HG03103 (cell line): ENCODE data around the gene LGMN.

Experiments used
- ATAC-seq: cut with Tn5 transposase; IDR thresholded peaks from one replicate; pipeline ENCODE4 v1.9.1; 2021; ENCODE audit warnings: low read depth; ENCODE audit not compliant: unreplicated experiment

LGMN gene

GRCh38 chr14:92702441-92702918 is 45.9 kb downstream of the LGMN start:
- ATAC-seq, result no peak

- no peak for ATAC-seq
These were observed 46.6 kb downstream of the LGMN start for GRCh38 chr14:92701826-92702225.

- no peak for ATAC-seq
These were observed 50.0 kb downstream of the LGMN start for GRCh38 chr14:92698393-92698792.

- ATAC-seq, result no peak
These were observed 52.1 kb downstream of the LGMN start for GRCh38 chr14:92696366-92696765.

GRCh38 chr14:92695562-92695961 is 52.9 kb downstream of the LGMN start:
- no peak for ATAC-seq

DNA sequence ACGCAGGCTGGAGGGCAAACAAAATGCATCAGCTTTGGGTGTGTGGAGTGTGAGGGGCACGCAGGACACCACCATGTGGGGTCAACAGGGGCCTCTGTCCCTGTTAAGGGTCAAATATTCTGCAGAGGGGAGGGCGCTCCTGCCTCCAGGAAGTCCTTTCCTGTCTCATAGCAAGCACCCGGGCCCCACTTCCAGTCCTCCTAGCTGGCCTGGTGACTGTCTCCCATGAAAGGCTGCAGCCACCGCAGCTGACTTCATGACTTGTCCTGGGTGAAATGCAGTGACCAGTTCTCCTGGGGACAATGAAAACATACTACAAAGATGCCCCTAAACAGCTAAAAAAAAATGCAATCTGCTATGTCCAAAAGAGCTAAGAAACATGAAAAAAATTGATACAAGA is 53.6 kb downstream of the LGMN start:
- no peak for ATAC-seq

DNA sequence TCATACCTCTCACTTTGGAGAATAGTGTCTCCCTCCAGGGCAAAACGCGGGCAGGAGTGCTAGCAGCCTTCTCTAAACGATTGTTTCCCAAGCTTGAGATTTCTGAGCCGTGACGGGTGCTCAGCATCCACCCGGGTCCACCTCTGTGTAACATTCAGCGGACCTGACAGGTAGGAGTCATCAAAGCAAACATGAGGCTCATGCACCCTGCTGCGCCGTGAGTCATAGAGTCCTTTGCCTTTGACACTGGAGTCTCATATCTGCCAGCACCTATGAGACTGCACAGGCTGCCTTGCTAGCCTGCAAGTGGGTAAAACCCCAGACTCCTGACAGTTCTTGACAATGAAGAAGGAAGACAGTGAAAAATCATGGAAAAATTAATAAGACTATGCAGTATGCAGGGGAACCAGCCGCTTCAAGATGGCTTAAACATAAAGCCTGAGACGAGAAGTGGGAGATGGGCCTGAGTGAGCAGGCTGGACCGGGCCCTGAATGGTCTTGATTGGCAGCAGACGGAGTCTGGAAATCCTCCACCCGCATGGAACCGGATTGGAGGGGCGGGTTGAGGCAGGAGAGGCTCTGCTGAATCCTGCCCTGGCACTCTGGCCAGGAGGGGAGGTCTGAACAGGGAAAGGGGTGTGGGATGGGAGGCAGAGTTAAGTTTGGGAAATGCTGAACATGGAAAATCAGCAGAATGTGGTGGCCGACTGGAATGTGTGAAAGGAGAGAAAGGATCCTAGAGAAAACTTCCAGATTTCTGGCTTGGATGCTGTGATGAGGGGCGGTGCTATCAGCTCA is 54.2 kb downstream of the LGMN start:
- no peak for ATAC-seq

DNA sequence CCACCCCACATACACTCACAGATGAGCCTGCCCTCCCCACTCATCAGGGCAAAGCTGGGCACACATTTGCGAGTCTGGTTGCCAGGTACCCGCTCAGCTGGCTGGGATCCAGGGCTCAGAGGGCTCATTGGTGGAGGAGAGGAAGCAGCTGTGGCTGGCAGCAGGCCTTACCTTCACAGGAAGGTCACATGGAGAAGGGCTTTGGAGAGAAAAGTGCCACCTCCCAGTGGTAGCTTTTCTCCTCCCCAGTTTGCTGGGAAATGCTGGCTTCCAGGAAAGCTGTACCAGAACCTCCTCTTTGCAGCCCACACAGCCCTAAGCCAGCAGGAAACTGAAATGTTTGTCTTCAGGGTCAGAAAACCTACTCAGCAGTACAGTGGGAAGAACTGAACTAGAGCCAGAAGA is 55.6 kb downstream of the LGMN start:
- ATAC-seq, result no peak

- ATAC-seq, result no peak
These were observed 58.0 kb downstream of the LGMN start for GRCh38 chr14:92690171-92691011.

GRCh38 chr14:92688434-92689375 is 59.7 kb downstream of the LGMN start:
- no peak for ATAC-seq

GRCh38 chr14:92687681-92688433 is 60.6 kb downstream of the LGMN start:
- ATAC-seq, result no peak

GRCh38 chr14:92686900-92687427 is 61.5 kb downstream of the LGMN start:
- no peak for ATAC-seq

DNA sequence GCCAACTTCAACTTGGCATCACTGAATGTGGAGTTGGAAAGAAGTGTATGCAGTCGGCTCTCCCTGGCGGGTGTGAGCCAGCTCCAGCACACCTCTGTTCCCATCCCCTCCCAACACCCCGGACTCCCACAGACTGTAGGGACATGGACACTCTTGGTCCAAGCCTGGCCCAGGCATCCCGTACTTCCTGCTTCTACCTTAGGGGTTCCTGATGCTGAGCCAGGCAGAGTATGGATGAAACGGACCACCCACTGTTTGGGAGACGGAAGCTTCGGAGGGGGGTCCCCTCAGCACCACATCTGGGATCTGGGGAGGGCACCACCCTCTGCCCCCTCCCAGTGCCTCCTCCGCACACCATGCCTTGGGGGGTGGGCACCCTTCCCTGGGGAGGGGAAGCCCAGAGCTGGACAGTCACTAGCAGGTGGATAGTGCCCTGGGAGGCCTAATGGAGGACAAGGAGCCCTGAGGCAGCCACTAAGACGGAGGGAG is 62.0 kb downstream of the LGMN start:
- no peak for ATAC-seq

- ATAC-seq, result no peak
These were observed 62.6 kb downstream of the LGMN start for GRCh38 chr14:92685784-92686355.

DNA sequence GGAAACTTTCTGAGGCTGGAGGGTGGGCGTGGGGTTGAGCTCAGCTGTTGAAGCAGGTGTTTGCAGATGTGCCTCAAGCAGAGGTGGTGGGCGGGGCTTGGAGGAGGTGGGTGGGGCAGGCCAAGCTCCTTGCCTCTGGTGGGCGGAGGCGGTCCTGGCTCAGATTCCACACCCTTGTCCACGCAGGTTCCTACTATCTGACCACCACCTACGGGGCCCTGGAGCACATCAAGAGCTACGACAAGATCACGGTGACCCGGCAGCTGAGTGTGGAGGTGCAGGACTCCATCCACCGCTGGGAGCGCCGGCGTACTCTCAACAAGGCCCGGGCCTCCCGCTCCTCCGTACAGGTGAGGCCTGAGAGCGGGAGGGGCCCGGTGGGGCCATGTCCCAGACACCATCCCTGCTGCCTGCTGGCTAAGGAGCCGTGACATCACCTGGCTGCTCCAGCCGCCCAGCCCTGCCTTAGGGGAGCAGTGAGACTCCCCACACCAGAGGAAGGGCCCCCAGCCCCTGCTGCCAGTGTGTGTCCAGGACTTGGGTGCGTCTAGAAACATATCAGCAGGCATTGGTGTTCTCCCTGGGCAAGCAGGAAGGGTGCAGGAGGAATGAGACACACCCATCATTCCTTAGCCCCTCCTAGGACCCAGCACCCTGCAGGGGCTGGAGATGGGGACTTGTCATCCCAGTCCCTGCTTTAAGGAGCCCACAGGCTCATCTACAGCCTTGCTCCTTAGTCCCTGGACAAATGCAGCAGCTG is 63.4 kb downstream of the LGMN start:
- no peak for ATAC-seq

GRCh38 chr14:92683041-92683440 is 65.4 kb downstream of the LGMN start:
- ATAC-seq, result no peak

GRCh38 chr14:92680781-92681650 is 67.4 kb downstream of the LGMN start:
- ATAC-seq, result no peak
